Activated CD8-positive, alpha-beta memory T cell treated with anti-CD3 and anti-CD28 coated beads for 1 hour (primary cell): Measurements from ENCODE around the gene NDUFV2.

Source experiments
- DNase-seq, 2 donors: peaks; one replicate each; pipeline ENCODE4 v3.0.0-alpha.2; 2020; ENCODE audit warnings: low read depth in 1 of 2; ENCODE audit errors: extremely low read depth in 1 of 2

NDUFV2 gene

DNA sequence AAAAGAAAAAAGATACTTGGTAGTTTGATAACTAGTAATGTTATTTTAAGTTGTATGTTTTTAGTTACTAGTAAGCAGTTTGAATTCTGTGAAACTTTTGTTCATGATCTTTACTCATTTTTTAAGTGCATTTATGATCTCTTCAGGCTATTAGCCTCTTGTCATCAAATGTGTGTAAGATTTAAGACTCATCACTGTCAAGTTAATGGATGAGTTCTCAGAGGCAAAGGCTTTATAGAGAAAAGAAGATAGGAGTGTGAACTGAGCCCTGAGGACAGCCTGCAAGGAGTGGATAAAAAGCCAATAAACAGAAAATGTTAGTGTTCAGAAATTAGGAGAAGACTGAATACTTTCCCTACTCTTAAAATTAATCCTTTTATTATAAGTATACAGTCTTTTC, 13.5 kb downstream of the NDUFV2 start:
- no peak for DNase-seq

DNA sequence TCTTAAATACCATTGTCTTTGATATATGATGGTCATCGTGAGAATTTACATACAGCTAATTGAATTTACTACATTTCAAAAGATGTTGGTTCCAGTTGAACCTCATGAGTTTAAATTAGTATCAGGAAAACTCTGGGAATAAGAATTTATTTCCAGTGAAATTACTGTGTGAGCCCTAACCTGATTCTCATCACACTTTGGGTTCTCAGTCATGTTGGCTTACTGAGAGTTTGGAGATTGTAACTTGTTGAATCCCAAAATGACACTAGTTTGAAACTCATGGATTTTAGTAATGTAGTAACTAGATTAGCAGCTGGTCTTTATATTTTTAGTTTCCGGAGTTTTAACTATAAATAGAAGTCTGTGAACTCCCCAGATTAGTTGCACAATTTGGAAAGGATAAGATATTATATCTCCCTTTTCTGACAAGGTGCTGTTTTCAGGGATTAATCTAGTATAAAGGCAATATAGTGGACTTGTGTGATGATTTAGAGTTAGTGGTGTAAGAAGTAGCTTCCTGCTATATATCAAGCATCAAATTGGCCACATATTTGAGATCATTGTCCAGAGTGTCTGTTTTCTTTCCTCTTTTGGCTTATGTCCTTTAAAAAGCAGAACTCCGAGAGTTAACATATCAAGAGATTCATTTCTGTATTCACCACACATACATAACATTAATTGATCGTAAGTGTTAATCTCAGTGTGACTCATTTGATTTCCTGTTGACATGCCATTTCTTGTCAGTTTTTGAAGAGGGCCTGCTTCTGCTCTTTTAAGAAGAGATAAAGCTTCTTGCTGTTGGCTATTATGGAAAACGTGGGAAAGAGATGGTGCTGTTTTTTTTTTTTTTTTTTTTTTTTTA, 15.7 kb downstream of the NDUFV2 start:
- no peak for DNase-seq

DNA sequence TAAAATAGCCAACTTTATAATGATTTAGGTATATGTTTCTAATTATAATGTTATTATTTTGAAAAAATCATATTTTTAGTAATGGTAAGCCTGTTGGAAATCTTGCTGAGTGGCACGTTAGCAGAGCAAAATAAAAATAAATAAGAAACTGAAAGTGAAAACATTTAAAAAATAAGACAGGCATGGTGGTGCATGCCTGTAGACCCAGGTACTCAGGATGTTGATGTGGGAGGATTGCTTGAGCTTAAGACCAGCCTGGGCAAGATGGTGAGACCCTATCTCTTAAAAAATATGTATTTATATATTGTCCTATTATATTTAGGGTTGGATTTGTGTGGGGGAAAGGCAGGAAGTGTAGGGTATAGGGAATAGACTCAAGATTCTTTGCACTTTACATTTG, 18.3 kb downstream of the NDUFV2 start:
- no peak for DNase-seq

DNA sequence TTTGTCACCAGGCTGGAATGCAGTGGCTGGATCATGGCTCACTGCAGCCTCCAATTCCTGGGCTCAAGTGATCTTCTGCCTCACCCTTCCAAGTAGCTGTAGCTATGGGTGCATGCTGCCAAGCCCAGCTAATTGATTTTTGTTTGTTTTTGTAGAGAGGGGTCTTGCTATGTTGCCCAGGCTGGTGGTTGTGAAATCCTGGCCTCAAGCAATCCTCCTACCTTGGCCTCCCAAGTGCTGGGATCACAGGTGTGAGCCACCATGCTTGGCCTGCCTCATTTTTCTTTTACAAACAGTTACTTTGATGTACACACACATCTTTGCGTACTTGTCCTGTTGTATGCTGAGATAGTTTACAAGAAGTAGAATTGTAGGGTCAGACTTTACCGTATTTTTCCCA, 21.0 kb downstream of the NDUFV2 start:
- no peak for DNase-seq

DNA sequence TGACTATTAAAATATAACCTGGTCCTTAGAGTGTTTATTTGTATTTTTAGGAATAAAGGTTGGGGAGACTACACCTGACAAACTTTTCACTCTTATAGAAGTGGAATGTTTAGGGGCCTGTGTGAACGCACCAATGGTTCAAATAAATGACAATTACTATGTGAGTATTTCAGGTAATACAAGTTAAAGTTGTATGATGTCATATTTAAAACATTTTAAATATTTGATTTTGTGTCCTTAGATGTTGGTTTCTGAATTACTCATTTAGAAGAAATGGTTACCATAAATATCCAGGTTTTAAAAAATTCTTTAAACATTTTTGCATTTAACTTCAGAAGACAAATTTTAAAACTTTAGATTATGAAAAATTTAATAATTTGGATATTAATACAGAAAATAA, 22.3 kb downstream of the NDUFV2 start:
- no peak for DNase-seq

DNA sequence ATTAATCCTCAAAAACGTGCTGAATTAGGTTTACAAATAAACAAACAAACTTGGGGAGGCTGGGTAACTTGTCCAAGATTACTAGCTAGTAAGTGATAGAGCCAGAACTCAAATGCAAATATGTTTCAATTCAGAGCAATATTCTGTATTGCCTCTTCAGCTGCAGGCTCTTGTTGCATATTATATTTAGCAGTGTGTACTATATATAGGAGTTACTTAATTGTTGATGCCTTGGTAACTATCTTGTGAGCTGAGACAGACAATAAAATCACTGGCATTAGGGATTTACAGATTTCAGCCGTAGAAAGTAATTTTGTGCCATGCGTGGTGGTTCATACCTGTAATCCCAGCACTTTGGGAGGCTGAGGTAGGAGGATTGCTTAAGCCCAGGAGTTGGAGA, 23.8 kb downstream of the NDUFV2 start:
- no peak for DNase-seq

GRCh38 chr18:9130195-9130594, 27.7 kb downstream of the NDUFV2 start:
- DNase-seq: no peak

DNA sequence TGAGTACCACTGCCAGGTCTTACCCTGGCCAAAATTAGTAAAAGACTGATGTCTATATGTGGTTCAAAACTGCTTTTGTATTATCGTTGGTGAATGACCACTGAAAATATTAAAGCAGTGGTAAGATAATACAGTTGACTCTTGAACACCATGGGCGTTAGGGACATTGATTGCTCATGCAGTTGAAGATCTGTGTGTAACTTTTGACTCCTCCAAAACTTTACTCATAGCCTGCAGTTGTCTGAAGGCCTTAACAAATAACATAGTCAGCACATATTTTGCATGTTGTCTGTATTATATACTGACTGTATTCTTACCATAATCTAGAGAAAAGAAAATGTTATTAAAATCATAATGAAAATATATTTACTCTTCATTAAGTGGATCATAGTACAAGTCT, 28.3 kb downstream of the NDUFV2 start:
- no peak for DNase-seq

DNA sequence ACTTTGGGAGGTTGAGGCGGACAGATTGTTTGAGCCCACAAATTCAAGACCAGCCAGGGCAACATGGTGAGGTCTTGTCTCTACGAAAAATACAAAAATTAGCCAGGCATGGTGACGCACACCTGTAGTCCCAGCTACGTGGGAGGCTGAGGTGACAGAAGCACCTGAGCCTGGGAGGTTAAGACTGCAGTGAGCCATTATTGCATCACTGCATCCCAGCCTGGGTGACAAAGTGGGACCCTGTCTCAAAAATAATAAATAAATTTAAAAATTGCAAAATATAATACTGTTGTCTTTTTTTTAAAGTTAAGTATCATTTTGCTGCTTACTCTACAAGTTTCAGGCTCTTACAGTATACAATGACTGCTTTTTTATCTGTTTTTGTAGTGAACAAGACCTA, 30.1 kb downstream of the NDUFV2 start:
- no peak for DNase-seq

GRCh38 chr18:9133225-9133624, 30.7 kb downstream of the NDUFV2 start:
- no peak for DNase-seq

DNA sequence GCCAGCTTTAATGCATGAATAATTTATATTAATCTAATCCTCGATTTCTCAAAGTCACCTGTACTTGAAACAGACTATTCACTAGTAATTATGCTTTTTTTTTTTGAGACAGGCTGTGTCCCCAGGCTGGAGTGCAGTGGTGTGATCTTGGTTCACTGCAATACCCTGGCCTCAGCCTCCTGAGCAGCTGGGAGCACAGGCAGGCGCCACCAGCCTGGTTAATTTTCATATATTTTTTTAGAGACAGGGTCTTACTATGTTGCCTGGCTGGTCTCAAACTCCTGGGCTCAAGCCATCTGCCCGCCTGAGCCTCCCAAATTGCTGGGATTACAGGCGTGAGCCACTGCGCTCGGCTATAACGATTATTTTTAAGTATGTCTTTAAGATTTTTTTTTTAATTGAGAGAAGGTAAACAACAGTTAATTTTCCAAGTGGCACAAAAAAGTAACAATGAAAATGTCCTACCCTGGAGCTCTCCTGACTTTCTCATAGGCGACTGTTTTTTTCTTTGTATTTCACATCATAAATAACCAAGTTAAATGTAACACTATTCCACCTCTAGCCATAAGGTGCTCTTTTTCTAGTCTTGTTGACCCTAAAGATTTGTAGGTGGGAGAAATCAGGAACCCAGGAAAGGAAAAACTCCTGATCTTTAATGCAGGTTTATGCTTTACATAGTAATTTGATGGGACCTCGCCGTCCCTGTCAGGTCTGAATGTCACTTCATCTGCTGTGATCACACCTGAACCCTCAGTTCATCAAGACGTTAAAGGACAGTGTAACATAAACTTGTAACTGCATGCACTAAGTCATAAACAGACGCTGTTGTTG, 32.8 kb downstream of the NDUFV2 start:
- DNase-seq: no peak

DNA sequence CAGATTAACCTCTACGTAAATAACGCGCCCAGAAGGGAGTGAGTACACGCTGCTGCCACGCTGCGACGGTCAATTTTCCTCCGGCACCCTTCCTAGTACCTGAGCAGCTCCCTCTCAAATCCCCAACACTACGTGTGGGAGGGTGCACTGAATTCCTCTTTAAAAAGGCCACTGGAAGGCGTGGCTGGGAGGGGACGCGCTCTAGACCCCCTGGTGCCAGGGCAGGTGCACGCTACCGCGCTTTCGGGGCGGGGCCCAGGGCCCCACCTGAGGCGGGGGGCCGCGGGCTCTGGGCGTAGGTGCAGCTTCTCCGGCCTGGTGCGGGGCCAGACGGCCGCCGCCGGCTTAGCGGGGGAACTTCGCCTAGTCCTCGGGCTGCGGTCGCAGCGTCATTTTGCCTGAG, 33.4 kb downstream of the NDUFV2 start:
- DNase-seq: peak in 1 of 2 donors; percentile 35

- peak; percentile 91 to 97 for DNase-seq
These were observed 34.0 kb downstream of the NDUFV2 start, which contains the start of gene ANKRD12 for GRCh38 chr18:9136315-9137155. Gene ANKRD12, plus strand, starts transcription at chr18:9136781. Its CDS starts 45,652 bp downstream, at chr18:9182433.

DNA sequence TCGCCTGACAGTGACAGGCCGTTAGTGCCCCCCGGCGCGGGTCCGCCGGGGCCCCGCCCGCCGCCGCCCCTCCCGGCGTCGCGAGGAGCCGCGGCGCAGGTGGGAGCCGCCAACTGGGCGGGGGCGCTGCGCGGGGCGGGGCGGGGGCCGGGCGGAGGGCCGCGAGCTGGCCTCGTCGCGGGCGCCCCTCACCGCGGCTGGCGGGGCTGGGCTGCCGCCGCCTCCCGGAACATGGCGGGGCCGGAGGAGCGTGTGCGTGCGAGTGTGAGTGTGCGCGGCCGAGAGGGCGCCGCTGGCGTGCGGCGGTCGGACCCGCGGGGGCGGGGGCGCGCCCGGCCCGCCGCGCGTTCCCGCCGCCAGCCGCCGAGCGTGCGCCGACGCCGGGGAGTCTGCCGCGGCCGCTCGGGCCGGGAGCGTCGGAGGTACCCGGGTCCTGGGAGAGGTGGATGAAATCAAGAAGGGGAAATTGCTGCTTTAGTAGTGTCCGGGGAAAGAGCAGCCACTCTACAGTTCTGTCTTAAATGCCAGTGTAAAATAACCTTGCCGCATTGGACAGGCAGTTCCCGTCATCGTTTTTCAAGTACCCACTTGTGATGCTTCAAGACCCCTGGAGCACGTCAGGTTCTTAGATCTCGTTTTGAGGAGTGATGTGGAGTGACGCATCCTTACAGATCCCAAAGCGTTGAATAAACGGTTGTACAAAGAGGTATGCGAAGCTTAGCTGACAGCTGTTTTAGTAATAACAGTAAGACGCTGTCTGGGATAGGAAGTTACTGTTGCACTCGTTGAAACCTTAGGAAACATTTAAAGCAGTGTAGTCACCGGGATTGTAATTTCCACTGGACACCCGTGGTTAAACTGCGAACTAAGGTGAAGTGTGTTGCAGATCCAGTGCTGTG, 34.9 kb downstream of the NDUFV2 start:
- peak; percentile 32 to 52 for DNase-seq

GRCh38 chr18:9139400-9140039, 37.0 kb downstream of the NDUFV2 start:
- no peak for DNase-seq

DNA sequence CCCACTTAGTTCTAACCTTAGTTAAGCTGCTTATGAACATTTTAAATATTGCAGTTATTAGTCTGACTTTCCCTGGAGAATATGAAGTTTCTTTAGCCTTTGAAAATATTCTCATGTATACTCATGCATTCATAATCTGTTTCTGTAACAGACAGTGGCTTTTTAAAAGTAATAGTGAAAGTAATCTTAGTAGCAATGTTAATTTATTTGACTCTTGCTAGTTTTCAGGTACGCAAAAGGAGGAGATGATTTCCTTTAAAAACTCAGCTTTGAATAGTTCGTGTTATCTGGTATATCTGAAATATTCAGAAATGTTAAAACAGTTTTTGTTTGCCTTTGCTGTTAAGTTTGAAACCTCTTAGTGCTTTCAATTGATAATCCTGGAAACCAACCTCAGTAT, 37.9 kb downstream of the NDUFV2 start:
- DNase-seq: no peak

- no peak for DNase-seq
These were observed 38.5 kb downstream of the NDUFV2 start for GRCh38 chr18:9140984-9141383.

- no peak for DNase-seq
These were observed 43.7 kb downstream of the NDUFV2 start for GRCh38 chr18:9146224-9146623.

GRCh38 chr18:9147440-9148202, 45.1 kb downstream of the NDUFV2 start:
- no peak for DNase-seq
